HG03520 (cell line): ENCODE data around the gene AADAC.
"Not testable (repeated sequence)": the region's sequence is repeated elsewhere in the genome, so short reads cannot be mapped to it uniquely, and the experiment has no call there.

Source experiments
- ATAC-seq: cut with Tn5 transposase; IDR thresholded peaks from one replicate; pipeline ENCODE4 v1.9.1; 2021; ENCODE audit warnings: mild to moderate bottlenecking, moderate library complexity; ENCODE audit not compliant: unreplicated experiment

AADAC gene

GRCh38 chr3:151813799-151814198 lies at the start of gene AADAC:
Gene AADAC, plus strand, starts transcription at chr3:151814116. Its CDS starts 47 bp downstream, at chr3:151814163.
- no peak for ATAC-seq

GRCh38 chr3:151764699-151765098 lies 49.2 kb upstream of the AADAC start:
- not testable (repeated sequence) for ATAC-seq

- no peak for ATAC-seq
Measured at GRCh38 chr3:151765685-151766084, 48.2 kb upstream of the AADAC start.

DNA sequence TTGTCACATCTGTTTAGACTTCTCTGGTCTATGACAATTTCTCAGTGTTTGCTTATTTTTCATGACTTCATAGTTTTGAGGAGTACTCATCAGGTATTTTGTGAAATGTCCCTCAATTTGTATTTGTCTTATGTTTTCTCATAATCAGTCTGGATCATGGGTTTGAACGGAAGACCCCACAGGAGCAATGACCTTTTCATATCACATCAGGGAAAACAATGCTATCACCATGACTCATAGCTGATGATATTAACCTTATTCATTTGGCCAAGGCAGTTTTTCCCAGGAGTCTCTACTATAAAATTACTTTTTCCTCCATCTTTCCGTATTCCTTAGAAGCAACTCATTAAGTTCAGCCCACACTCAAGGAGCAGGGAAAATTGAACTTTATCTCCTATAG lies 47.5 kb upstream of the AADAC start:
- ATAC-seq = no peak

- ATAC-seq = no peak
Measured at GRCh38 chr3:151768393-151768930, 45.5 kb upstream of the AADAC start.

DNA sequence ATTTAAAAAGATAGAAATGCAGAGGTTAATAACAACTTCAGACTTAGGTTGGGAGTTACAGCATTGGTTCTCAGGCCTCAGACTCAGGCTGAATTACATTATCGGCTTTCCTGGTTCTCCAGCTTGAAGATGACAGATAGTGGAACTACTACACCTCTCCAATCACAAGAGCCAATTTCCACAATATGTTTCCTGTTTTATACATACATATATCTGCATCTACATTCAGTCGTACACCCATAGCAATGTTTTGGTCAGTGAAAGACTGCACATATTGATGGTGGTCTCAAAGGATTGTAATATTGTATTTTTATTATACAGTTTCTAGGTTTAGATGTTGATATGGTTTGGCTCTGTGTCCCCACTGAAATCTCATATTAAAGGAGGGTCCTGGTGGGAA lies 44.7 kb upstream of the AADAC start:
- ATAC-seq = no peak

DNA sequence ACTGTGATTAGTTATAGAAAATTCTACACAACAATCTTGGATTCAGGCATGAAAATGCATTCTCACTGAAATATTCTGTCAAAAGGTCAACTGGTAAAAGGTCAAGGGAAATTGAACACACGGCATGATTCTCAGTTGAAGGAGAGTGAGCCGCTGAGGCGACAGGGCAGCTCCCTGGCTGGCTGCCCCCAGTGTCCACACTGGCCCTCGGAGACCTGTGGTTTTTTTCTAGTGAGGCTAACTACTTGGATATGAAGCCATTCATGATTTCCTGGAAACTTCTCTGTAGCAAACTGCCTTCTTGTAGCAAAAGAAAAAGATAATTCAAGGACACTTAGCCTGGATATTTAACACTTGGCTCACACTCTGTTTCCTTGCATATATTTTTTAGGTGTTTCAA lies 43.0 kb upstream of the AADAC start:
- ATAC-seq = no peak

GRCh38 chr3:151772825-151773480 lies 41.0 kb upstream of the AADAC start:
- no peak for ATAC-seq

DNA sequence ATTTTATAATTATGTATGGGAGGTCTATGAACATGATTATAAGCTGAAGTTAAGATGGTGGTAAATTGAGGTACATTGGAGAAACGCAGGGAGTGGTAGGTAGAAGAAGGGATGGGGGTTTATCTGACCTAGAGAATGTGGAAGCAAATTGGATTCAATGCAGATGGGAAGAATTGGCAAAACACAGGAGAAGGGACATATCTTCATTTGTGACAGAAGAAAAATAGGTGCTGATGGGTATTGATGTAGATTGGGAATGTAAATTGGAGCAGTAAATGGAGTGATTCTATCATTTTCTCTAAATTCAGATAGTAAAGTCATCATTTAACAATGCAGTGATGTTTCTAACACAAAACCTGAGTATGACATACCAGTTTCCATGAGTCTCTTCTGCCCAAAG lies 39.7 kb upstream of the AADAC start:
- ATAC-seq = no peak

- ATAC-seq = no peak
Measured at GRCh38 chr3:151774910-151775309, 39.0 kb upstream of the AADAC start.

GRCh38 chr3:151775314-151776258 lies 38.3 kb upstream of the AADAC start:
- no peak for ATAC-seq

DNA sequence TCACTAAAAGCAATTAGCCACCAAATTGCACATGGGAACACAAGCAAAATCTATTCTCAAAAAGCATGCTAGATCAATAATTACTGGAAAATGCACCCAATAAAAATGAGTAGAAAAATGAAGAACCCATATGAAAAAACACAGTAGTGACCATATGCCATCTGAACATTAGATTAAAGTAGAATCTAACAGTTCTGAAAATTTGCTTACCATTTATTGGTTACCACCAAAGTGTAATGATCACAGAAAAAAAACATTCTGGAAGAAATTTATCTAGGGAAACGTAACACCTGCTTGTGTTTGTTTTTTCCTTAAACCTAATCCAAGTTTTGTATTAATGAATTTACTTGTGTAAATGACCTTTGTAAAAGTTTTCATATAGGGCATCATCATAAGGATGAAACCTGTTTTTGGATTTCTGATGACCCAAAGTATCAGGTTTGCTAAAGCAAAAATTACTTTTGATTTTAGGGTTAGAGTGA lies 37.6 kb upstream of the AADAC start:
- no peak for ATAC-seq

DNA sequence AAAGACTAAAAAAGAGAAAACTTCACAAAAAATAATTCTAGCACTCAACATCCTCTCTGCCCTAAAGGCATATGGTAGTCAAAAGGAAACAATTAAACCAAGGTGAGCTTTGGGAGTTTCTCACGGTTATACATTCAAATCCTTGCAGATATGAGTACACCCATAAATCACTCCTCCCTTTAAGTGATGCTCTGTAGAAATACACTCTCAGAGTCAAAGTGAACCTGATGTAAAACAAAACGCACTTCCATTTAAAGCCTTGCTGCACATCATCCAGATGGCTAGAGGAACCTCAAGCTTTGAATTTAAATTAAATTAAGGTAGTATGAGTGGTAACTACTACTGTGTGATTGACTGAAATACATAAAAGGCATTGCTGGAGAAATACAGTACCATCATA lies 36.0 kb upstream of the AADAC start:
- ATAC-seq = no peak

DNA sequence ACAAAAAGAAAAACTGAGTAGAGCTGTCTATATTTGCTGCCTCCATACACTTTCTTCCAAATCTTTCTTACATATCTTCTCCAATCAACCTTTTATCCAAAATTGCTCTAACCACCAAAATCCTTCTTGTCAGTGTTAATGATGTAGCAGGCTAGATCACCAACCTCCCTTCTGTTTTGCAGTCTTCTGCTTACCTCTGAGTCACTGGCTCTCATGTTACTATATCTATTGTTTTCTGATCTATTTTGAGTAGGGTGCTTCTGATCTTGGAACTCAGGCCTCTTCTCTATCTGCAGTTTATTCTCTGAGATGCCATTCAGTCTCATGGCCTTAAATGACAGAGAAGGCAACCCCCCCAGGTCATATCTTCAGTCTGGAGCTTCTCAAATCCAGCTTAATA lies 26.3 kb upstream of the AADAC start:
- ATAC-seq = no peak

DNA sequence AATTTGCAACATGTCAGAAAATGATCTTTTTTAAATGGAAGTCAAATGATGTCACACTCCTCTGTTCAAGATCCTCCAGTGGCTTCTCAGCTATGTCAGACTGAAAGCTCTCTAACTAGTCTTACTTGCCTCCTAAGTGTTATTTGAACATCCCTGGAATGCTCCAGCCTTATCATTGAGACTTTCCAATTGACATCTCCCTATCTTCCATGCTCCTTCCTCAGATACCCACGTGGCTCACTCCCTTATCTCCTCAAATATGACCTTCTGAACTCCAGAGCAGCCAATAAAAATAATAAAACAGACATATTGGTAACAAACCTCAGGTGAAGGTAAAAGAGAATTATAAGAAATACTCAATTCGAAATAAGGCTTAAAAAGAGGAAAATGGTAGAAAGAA lies 25.5 kb upstream of the AADAC start:
- no peak for ATAC-seq

DNA sequence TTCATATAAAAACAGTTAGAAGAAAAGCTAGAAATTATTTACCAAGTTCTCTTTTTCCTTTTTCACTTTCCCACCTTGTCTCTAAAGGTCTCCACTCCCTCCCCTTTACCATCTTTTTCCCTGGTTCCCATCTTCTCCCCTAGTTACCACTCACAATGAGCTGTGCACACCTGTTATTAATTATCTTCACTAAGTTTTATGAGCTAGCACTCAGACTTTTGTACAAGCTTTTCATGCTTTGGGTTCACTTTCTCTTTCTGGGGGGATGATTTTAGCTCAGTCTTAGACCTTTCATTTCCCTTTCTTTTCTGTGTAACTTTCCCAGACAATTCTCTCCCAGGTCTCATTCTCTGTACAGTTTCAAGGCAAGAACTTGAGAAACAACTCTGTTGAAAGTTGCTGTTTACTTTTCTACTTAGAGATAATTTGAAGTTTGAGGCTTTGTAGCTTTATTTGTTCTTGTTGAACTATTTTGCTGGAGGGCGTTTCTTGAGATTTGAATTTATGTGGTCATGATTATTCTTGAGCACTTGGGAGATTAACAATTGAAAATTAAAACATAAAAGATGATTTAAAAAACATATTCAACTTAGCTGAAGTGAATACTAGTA lies 24.0 kb upstream of the AADAC start:
- ATAC-seq = no peak

GRCh38 chr3:151790763-151791162 lies 23.2 kb upstream of the AADAC start:
- ATAC-seq = not testable (repeated sequence)

- no peak for ATAC-seq
Measured at GRCh38 chr3:151792411-151792810, 21.5 kb upstream of the AADAC start.

GRCh38 chr3:151793636-151794035 lies 20.3 kb upstream of the AADAC start:
- ATAC-seq = no peak

DNA sequence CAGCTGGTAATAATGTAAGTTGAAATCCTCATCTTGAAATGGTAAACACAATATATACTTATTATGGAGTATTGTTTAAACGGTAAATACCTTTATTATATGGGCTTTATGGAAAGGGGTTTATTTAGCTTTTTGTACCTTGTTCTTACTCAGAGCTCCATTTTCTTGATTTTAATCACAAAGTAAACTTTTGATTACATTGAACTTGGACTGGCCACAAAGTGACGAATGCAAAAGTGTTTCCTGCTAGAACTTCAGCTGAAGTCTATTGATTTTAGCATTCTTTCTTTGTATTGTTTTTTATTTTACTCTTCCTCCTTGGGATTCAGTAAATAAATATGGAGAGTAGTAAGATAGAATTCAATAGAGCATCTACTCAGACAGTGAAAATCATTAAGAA lies 19.8 kb upstream of the AADAC start:
- ATAC-seq = no peak

- ATAC-seq = no peak
Measured at GRCh38 chr3:151795276-151795675, 18.6 kb upstream of the AADAC start.
